ENCODE measurements around the gene LIN7B. TPM values are rescaled to one million over a fixed set of nuclear protein-coding genes. Genes with fewer than 3 reads are reported as not detected.

Gene LIN7B
- total and polyA plus RNA-seq, 2 of the 13 experiments (the other 11 are each of a cell fraction or from before 2014, with no cell fraction given), result 5.3 to 7.6 TPM

- TF ChIP-seq ZBTB3 (CRISPR knock-in tag; IDR thresholded peaks at IDR 0.05; ENCODE audit: borderline replicate concordance, low read depth) (peak; percentile 89; the same call in 1 of the 2 replicates), ZSCAN12 (CRISPR knock-in tag; IDR thresholded peaks at IDR 0.05) (peak; percentile 98; the same call in 1 of the 2 replicates), NR2C2 (CRISPR knock-in tag; IDR thresholded peaks at IDR 0.05; ENCODE audit: borderline replicate concordance) (peak; percentile 55), ELF4 (CRISPR knock-in tag; IDR thresholded peaks at IDR 0.05; ENCODE audit: borderline replicate concordance) (no peak), SNAPC4 (CRISPR knock-in tag; IDR thresholded peaks at IDR 0.05) (peak; percentile 73; the same call in 1 of the 2 replicates), ZNF784 (CRISPR knock-in tag; IDR thresholded peaks at IDR 0.05; ENCODE audit: borderline replicate concordance) (peak; percentile 95), DNMT1 (CRISPR knock-in tag; IDR thresholded peaks at IDR 0.05) (peak; percentile 95), PBX2 (CRISPR knock-in tag; IDR thresholded peaks at IDR 0.05) (no peak), NONO (IDR thresholded peaks at IDR 0.05) (no peak), NONO (CRISPR knock-in tag; conservative IDR thresholded peaks at IDR 0.05) (peak; percentile 82; the same call in 1 of the 2 replicates), YEATS2 (CRISPR knock-in tag; IDR thresholded peaks at IDR 0.05; ENCODE audit: borderline replicate concordance) (peak; percentile 91), ZNF746 (CRISPR knock-in tag; IDR thresholded peaks at IDR 0.05) (peak; percentile 93), AHDC1 (CRISPR knock-in tag; IDR thresholded peaks at IDR 0.05; ENCODE audit: borderline replicate concordance) (peak; percentile 75; the same call in 1 of the 2 replicates)
Observed at GRCh38 chr19:49127674-49128544, 13.7 kb downstream of the LIN7B start (continued).

Measured in HepG2 (cell line).